Occipital lobe (tissue), 2 donors: ENCODE measurements around the gene ZNF541. TPM values are rescaled to one million over a fixed set of nuclear protein-coding genes. Genes with fewer than 3 reads are reported as not detected.

ENCODE experiments used
- DNase-seq: peaks from one replicate; lab custom pipeline; 2025; lab: John Stamatoyannopoulos, UW
- total RNA-seq: library from RNA; depleted of rRNA; stranded (reverse); fragments of >200 nt; gene quantifications from one replicate; pipeline ENCODE4 v1.2.3, GENCODE V29; 2014

Gene ZNF541
- not detected for total RNA-seq

- peak; percentile 68 for DNase-seq
These were observed at the start of gene ZNF541 for GRCh38 chr19:47573071-47574026. Gene ZNF541 (minus strand): TSS chr19:47573148. CDS start chr19:47555856, 17,292 bp downstream.

GRCh38 chr19:47619763-47620162 lies 46.8 kb upstream of the ZNF541 start:
- no peak for DNase-seq

GRCh38 chr19:47618771-47619170 lies 45.8 kb upstream of the ZNF541 start:
- DNase-seq, result no peak

GRCh38 chr19:47615714-47616113 lies 42.8 kb upstream of the ZNF541 start:
- peak; percentile 61 for DNase-seq

- no peak for DNase-seq
These were observed 42.3 kb upstream of the ZNF541 start for GRCh38 chr19:47615230-47615629.

GRCh38 chr19:47614559-47614958 lies 41.6 kb upstream of the ZNF541 start:
- DNase-seq, result no peak

- no peak for DNase-seq
These were observed 41.0 kb upstream of the ZNF541 start for GRCh38 chr19:47614021-47614295.

GRCh38 chr19:47613165-47614020 lies 40.4 kb upstream of the ZNF541 start:
- DNase-seq, result no peak

GRCh38 chr19:47610902-47611301 lies 38.0 kb upstream of the ZNF541 start:
- DNase-seq, result no peak

- DNase-seq, result peak; percentile 30
These were observed 37.3 kb upstream of the ZNF541 start for GRCh38 chr19:47609906-47610894.

GRCh38 chr19:47608969-47609905 lies 36.3 kb upstream of the ZNF541 start, which contains the start of gene BICRA:
Gene BICRA (plus strand): TSS chr19:47609134. CDS start chr19:47673575, 64,441 bp downstream.
- DNase-seq, result peak; percentile 78

- DNase-seq, result peak; percentile 91
These were observed 35.3 kb upstream of the ZNF541 start for GRCh38 chr19:47608074-47608918.

GRCh38 chr19:47607564-47608073 lies 34.7 kb upstream of the ZNF541 start:
- DNase-seq, result no peak

GRCh38 chr19:47603706-47604565 lies 31.0 kb upstream of the ZNF541 start:
- DNase-seq, result no peak

- no peak for DNase-seq
These were observed 28.4 kb upstream of the ZNF541 start for GRCh38 chr19:47601180-47601904.

- peak; percentile 99 for DNase-seq
These were observed 27.6 kb upstream of the ZNF541 start for GRCh38 chr19:47600246-47601179.
